GM21737 (cell line): ENCODE data around the gene MICAL3.
"Not testable (repeated sequence)": the region's sequence is repeated elsewhere in the genome, so short reads cannot be mapped to it uniquely, and the experiment has no call there.

ENCODE experiments used
- ATAC-seq: cut with Tn5 transposase; IDR thresholded peaks from one replicate; pipeline ENCODE4 v1.9.1; 2021; ENCODE audit warnings: mild to moderate bottlenecking, moderate library complexity; ENCODE audit not compliant: unreplicated experiment

Gene MICAL3

DNA sequence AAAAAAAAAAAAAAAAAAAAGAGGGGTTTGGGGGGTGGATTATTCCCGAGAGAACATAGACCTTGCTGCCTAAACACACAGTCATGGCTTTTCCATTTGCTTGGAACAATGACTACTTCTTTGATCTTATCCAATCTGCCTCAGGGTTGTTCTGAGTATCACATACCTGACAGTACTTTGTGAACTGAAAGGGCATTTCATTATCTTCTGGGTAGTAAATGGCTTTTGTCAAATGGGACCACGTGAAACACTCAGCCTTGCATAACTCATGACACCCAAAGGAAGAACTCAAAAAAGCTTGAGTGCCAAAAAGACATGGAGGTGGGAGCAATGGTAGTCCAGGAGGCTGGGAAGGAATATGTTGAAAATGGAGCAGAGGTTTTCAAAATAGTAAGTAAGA is 126.9 kb downstream of the MICAL3 start:
- ATAC-seq = no peak

- ATAC-seq = no peak
These were observed 127.8 kb downstream of the MICAL3 start for GRCh38 chr22:17896586-17896985.

- ATAC-seq = no peak
These were observed 130.3 kb downstream of the MICAL3 start for GRCh38 chr22:17893900-17894535.

DNA sequence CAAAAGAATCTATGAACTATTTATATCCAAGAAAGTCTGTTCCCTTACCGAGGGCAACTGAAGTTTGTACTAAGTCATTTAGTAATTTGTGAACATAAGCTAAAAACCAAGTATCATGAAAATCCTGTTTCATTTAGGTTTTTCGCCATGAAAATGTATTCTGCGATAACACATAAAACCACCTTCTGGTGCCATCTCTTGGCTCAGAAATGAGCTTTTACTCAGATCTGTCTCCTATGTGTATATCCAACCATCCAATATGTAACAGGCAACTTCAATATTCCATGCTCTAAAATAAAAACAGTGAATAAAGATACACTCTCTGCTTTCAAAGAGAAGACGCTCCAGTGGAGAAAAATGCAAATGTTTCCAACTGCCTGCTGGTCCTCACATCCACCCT is 132.0 kb downstream of the MICAL3 start:
- no peak for ATAC-seq

- ATAC-seq = no peak
These were observed 132.7 kb downstream of the MICAL3 start for GRCh38 chr22:17891481-17892167.

GRCh38 chr22:17890892-17891291 is 133.5 kb downstream of the MICAL3 start:
- ATAC-seq = no peak

- ATAC-seq = no peak
These were observed 134.1 kb downstream of the MICAL3 start for GRCh38 chr22:17890245-17890671.

DNA sequence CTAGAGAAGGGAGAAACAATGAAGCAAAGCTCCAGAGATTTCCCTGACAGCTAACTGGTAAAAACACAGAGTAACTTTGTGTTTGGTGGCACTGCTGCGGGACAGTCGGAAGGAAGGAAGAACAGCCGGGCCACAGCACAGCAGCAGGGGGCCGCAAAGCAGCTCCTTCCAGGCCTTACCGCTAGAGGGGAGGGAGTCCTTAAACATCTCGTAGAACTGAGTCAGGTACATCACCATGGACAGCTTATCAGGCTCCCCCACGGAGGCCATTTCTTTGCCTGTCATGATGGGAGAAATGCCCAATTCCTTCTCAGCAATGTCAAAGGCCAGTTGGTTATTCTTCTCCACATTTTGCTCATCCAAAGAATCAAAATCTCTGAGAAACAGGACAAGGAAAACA is 135.5 kb downstream of the MICAL3 start:
- no peak for ATAC-seq

- ATAC-seq = no peak
These were observed 135.9 kb downstream of the MICAL3 start for GRCh38 chr22:17888439-17888838.

DNA sequence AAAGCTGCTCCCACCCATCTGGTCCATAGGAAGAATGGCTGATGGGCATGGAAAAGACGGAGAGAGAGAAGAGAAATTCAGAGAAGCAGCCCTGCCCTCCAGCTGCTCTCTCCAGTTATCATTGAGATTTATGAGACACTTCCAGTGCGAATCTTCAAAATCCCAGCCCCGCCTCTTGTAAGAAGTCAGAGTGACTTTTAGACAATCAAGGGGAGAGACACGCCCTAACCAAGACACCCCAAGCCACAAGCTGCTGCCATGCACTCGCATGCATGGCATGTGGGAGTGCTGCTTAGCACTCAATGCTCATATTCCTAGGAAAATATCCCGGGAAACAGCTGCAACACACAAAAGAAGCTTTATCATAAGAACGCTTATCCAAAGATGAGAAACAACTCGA is 139.5 kb downstream of the MICAL3 start:
- no peak for ATAC-seq

- no peak for ATAC-seq
These were observed 140.3 kb downstream of the MICAL3 start for GRCh38 chr22:17884084-17884483.

DNA sequence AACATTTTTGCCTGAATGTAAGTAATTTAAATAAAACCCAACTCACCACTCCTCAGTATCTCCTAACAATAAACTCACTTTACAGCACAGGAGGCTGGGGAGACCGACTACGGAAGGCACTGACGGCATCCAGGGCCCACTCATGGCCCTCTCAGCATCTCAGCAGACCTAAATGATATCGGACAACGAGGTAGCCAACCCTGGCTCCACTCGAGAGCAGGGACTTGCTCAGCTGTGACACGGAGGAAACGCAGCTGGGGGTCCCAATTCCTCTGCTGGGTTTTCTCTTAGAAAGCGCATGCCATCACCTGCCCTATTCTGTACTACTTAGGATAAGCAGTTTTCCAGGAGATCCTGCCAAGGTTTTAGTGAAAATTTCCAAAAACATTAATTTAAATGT is 141.0 kb downstream of the MICAL3 start:
- no peak for ATAC-seq

DNA sequence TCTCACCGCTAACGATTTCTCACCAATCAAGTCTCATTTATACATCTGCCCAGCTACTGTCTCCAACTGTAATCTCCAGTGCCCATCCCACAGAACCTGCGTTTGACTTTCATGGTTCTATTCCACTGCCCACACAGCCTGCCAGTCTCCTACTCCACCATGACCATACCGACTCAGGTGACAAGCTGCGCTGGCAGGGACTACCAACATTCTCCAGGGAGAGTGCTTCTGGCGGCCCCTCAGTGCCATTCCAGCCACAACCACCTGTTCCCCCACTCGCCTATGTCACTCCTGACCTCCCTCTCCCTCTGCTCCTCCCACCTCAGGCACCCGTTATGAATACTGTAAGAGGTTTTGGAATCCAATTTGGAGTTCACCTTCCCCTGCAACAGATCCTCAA is 141.6 kb downstream of the MICAL3 start:
- no peak for ATAC-seq

GRCh38 chr22:17882162-17882561 is 142.2 kb downstream of the MICAL3 start:
- no peak for ATAC-seq

DNA sequence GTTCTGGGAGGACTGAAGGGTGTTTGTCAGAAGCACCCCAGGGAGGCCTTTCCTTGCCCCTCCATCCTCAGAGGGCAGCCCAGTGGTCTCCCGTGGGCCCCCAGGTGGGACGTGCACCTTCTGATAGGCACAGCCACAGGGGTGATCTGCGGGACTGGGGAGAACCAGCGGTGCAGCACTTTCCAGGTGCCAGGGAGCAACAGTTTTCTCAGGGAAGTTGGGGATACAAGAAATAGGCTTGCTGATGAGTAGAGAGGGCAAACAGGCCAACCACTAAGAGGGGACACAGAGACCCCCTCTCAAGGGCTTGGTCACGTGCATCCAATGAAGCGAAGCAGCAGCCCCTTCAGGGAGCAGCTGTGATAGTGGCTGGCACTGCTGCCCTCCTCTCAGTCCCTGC is 143.0 kb downstream of the MICAL3 start:
- no peak for ATAC-seq

DNA sequence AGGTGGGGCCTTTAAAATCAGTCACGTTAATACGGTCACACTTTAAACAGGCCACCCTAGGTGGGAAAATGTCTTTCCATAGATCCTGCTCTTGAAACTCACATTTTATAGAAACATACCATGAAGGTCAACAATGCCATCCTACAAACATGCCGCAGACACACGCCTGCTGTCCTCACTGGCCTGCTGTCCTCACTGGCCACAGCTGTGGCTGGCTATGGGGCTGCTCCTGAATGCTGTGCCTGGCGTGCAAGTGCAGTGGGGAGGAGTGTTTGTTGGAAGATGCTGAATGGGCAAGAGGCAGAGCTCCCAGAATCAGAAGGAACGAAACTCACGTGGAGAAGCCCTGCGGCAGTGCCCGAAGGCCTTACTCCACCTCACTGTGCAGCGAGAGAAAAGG is 143.9 kb downstream of the MICAL3 start:
- no peak for ATAC-seq

- ATAC-seq = no peak
These were observed 144.3 kb downstream of the MICAL3 start for GRCh38 chr22:17880020-17880419.

DNA sequence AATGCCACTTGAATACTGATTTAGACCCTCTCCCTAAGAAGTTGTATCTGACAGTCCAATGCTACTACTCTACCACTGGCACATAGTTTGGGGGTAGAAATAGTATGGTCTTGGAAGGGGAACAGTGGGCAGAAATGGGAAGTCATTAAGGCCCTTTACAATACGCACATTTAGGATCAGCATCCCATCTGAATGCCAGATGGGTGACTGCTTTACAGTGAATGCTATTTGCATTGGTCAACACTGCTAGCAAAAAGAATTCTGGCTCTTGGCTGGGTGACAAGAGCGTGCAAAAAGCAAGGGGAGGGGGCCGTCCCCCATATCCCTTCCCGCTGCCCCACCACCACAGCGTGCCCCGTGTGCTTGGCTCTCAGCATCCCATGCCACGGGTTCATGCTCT is 145.4 kb downstream of the MICAL3 start:
- no peak for ATAC-seq

- ATAC-seq = no peak
These were observed 146.1 kb downstream of the MICAL3 start for GRCh38 chr22:17878186-17878694.

GRCh38 chr22:17876878-17877855 is 147.2 kb downstream of the MICAL3 start:
- not testable (repeated sequence) for ATAC-seq

DNA sequence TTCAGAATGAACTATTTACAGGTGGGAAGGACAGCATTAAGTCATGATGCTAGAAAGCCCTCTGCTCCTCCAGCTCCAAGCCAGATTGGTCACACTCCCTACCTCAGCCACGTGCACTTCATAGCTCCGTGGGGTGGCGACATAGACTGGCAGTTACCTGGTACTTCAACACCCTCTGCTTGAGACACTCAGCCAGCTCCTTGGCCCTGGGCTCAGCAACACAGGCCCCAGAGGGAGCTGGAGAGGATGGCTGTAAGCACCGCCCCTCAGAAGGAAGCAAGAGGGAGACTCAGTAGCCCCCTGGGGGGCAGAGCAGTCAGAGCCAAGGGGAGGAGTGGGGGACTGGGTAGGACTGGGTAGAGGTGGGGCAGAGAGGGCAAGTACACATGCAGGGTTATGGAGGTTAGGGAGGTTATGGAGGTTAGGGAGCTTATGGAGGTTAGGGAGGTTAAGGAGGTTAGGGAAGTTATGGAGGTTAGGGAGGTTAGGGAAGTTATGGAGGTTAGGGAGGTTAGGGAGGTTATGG is 148.0 kb downstream of the MICAL3 start:
- no peak for ATAC-seq
